Inferior parietal cortex (tissue), 1 donor: ENCODE measurements around the gene PHKB.
A peak's percentile ranks its signal among the peaks of the same experiment; 100 is the strongest.
"Not testable (repeated sequence)": the region's sequence is repeated elsewhere in the genome, so short reads cannot be mapped to it uniquely, and the experiment has no call there.

Source experiments
- DNase-seq: peaks from one replicate; pipeline ENCODE4 v3.0.0-alpha.2; 2016; ENCODE audit errors: extremely low spot score

PHKB gene

DNA sequence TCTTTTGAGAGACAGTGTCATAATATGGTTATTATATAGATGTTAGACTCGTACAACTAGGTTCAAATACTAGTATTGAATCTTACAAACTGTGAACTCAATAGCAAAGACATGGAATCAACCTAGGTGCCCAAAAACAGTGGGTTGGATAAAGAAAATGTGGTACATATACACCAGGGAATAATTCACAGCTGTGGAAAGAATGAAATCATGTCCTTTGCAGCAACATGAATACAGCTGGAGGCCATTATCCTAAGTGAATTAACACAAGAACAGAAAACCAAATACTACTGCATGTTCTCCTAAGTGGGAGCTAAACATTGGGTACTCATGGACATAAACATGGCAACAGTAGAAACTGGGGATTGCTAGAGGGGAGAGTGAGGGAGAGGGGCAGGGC lies 8.1 kb downstream of the PHKB start:
- DNase-seq, result no peak

DNA sequence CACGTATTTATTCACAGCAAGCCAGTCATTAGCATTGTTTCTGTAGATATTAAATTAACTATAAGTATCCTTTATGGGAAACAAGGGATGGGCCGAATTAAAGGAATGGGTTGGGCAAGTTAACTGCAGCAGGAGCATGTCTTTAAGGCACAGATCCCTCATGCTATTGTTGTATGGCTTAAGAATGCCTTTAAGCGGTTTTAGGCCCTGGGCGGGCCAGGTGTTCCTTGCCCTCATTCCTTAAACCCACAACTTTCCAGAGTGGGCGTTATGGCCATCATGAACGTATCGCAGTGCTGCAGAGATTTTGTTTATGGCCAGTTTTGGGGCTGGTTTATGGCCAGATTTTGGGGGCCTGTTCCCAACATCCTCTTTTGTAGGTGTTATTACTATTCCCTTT lies 9.1 kb downstream of the PHKB start:
- DNase-seq, result no peak

DNA sequence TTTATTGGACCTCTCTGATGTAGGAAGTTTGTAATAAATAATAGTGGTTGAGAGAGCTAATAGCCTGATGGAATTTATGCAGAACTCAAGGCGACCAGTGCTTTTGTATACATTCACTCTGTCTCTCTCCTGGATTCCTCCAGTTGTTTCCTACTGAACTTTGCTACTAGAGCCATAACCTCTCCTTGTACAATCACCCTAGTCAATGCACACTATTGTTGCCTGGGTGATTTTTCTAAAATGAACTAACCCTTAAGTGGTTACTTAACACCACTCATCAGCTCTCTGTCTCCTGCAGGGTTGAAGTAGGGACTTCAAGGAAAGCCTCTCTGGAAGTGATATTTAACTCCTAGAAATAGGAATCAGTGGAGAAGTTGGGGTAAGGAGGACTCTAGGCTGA lies 9.7 kb downstream of the PHKB start:
- no peak for DNase-seq

DNA sequence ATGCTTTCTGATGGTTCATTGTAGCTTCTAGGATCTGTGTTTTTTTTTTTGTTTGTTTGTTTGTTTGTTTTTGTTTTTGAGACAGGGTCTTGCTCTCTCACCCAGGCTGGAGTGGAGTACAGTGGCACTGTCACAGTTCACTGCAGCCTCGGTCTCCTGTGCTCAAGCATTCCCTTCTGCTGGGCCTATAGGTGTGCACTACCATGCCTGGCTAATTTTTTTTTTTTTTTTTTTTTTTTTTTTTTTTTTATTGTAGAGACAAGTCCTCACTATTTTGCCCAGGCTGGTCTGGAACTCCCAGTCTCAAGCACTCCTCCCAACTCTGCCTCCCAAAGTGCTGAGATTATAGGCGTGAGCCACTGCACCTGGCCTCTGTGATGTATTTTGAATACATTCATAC lies 11.9 kb downstream of the PHKB start:
- not testable (repeated sequence) for DNase-seq

DNA sequence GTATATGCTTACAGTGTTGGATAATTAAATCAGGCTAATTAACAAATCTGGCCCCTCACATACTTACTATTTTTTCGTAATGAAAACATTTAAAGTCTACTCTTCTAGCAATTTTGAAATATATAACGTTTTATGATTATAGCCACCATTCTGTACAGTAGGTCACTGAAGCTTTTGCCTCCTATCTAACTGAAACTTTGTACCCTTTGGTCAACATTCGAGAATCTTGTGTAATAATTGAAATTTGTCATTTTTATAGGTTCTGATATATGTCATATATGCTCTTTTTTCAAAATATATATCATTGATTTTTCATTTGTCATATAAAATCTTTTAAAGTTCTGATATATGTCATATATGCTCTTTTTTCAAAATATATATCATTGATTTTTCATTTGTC lies 12.7 kb downstream of the PHKB start:
- no peak for DNase-seq

DNA sequence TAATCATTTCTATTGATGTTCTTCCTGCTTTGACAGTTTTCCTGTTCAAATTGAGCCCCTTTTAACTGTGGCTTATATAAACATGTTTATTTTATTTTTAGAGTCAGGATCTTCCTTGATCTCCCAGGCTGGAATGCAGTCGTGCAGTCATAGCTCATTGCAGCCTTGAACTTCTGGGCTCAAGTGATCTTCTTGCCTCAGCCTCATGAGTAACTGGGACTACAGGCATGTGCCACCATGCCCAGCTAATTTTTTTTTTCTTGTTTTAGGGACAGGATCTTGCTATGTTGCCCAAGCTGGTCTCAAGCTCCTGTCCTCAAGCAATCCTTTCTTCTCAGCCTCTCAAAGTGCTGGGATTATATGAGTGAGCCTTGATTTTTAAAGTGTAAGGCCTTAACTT lies 14.7 kb downstream of the PHKB start:
- no peak for DNase-seq

DNA sequence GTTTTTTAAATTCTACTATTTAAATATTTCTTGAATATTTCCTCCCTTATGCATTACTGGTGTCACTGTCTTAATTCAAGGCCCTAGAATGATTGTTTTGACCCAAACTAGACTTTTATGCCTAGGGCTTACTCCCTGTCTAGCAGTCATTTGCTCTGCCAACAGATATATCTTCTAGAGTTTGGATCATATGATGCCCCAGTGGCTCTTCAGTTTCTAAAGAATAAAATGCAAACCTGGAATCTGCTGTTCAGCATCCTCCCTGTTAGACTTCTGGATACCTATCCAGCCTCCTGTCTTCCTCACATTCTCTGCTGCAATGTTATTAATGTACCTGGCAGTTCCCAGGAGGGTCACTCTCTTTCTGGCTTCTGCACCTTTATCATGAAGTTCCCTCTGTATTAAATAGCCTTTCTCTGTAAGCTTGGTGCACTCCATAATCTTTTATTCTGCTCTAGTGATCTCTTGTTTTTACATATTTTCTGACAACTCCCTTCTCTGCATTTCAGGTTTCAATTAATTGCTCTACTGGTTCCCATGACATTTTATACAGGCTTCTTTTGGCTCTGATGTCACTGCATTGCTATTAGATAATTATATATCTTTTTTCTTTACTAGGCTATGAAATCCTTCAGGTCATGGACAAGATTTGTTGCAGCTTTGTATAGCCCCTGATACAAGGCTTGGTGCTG lies 15.7 kb downstream of the PHKB start:
- no peak for DNase-seq

DNA sequence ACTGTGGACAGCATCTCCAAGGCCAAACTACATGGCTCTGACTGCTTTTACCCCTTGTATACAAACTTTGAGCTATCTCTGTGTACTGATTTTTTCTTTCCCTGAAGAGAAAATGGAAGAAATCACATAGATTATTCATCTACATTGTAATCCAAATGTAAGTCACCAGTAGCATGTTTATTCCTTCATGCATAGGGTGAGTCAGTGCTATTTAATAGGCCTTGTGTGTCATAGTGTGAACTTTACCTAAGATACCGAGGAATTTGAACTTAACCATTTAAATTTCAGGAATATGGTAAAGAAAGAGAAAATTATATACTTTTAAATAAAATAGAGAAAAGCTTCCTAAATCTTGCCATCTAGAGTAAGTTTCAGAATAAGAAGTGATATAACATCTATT lies 16.5 kb downstream of the PHKB start:
- DNase-seq, result no peak

DNA sequence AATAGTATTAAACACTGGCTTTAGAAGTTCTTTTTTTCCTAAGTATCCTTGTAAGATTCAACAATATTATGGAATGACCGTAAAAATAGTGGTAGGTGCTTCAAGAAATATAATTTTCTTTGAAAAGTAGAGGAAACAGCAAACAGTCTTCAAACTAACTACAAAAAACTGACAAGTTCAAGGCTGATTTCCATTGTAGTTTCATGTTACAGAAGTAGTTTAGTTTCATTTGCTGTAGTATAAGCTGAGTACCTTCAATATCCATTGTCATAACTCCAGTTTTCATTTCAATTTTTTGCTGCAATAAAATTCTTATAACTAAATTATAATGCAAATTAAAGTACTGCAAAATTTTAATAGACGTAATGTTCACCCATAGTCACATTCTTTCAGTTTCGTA lies 19.3 kb downstream of the PHKB start:
- DNase-seq, result no peak

DNA sequence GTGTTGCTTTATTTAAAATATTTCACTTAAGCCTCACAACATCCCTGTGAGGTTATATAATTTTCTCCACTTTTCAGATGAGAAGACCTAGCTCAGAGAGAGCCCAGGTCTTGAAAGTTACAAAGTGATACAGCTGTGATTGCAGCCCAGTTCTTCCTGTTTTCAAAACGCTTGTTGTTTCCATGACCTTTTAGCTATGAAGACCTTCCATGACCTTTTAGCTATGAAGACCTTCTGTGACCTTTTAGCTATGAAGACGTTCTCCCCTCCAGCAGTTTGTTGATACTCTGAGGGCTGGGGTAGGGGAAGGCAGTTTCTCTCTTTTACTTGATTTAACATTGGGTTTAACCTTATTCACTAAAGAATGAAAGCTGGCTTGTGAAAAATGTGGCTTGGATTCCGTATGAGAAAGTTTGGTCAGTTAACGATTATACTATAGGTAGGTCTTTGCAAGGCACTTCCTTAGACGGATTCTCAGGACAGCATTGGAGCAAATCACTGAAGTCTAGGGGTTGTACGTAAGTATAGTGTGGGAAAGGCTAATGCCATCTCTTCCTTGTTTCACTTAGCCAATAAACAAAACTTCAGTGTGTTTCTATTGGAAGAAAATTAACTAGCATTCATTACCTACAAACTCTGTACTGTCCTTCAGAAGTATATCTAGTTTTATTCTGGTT lies 20.7 kb downstream of the PHKB start:
- DNase-seq, result no peak

DNA sequence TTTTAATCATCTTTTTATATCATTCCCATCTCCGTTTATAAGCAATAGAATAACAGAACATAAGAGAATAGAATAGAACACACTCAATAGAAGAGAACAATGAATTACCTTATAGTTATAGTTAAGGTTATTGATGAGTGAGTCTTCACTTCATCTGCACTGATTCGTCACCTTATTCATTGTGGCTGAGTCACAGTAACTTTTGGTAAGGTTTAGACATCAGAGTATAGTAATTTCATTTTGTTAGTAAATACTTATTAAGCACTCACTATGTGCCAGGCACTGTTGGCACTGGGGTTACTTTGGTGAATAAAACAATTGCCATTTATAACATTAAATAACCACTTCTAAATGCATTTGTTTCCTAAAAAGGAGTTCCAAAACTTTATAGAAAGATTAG lies 22.5 kb downstream of the PHKB start:
- DNase-seq, result no peak

DNA sequence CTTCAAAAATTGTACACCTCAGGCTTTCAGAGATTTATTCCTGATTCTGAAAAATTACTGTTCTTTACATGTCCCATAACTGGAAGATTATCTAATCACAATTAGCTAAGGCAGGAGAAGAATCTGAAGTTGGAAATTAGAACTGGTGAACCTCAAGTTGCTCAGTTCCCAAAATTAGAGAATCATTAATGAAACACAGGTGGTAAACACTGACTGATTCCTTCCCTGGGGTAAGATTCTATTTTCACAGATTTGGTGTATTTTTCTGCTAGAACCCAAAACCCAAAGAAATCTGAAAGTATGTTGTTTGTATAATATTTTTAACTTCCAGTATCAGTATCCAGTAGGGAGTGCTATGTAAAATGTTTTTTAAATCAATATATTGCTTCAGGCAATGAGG lies 25.7 kb downstream of the PHKB start:
- no peak for DNase-seq

DNA sequence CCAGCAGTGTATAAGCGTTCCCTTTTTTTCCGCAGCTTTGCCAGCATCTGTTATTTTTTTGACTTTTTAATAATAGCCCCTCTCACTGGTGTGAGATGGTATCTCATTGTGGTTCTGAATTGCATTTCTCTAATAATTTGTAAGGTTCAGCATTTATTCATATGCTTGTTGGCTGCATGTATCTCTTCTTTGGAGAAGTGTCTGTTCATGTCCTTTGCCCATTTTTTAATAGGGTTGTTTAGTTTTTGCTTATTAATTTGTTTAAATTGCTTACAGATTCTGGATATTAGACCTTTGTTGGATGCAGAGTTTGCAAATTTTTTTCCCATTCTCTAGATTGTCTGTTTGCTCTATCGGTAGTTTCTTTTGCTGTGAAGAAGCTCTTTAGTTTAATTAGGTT lies 26.9 kb downstream of the PHKB start:
- DNase-seq, result no peak

DNA sequence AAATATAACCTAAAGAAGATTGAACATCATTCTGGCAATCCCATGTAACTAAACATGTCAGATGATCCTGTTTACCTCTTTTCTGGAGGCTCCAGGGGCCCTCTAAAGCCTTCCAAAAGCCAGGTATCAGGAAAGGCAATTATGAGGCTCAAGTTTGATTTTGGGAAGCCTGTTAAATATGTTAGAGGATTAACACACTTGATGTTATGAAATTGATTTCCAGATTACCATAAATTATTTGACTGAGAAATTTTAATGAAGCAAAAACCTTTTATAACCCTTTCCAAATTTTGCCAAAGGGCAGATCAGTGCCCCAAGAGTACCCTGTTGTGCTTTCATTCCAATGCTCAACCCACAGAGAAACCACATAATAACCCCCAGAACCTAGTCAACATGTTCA lies 29.3 kb downstream of the PHKB start:
- DNase-seq, result no peak

DNA sequence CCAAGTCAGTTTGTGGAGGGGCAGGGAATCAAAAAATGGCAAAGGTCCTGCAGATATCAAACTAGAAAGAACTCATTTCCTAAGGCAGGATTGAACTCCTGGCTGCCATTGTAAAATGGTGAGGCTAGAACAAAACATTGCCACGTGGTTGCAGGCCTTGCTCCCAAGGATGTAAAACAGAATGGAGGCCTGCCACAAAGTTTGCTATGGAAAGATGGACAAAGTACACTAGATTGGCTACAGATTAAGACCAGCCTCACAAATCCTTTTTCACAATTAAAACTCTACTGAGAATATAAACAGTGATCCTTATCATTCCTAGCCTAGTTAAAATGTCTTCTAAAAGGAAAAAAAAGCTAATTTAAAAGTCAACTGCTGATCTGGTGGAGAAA lies 30.9 kb downstream of the PHKB start:
- no peak for DNase-seq

DNA sequence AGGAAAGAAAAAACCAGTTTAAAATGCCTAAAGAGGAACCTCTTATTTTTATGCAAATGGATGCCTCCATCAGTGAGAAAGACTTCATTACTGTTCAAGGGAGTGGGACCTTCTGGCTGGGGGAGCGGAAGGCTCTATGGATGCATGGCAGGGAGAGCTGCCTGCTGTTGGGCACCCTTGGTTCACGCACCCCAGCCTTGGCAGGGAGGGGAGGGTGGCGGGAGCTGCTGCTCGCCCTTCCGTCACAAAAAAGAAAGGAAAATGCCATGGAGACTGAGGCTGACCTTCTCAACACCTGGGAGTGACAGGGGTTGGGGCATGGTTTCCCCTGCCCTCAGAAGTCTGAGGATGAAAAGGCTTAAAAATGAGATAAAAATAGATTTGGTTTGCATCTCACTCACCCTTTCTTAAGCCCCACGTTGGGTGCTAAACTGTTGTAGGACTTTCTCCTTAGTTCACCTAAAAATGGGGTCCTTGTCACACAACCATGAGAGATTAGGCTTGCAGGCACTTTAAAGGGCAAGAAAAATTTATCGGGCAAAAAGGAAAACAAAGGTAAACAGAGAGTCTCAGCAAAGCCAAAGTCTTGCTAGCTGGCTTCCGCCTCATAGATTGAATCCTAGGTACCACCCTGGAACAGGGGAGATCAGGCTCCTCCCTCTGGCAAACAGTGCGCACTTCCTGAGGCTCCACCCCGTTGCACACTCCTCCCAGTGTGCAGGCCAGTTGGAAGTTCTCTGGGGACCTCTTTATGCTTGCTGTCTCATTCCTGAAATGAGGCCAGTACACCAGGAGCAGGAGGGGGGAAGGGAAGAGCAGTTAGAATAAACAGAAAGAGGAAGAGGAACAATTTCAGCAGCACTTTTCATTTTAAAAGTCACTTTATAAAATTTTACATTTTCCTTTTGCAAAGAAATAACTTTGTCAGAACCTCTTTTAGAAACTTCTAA lies 31.6 kb downstream of the PHKB start:
- peak; percentile 47 for DNase-seq

DNA sequence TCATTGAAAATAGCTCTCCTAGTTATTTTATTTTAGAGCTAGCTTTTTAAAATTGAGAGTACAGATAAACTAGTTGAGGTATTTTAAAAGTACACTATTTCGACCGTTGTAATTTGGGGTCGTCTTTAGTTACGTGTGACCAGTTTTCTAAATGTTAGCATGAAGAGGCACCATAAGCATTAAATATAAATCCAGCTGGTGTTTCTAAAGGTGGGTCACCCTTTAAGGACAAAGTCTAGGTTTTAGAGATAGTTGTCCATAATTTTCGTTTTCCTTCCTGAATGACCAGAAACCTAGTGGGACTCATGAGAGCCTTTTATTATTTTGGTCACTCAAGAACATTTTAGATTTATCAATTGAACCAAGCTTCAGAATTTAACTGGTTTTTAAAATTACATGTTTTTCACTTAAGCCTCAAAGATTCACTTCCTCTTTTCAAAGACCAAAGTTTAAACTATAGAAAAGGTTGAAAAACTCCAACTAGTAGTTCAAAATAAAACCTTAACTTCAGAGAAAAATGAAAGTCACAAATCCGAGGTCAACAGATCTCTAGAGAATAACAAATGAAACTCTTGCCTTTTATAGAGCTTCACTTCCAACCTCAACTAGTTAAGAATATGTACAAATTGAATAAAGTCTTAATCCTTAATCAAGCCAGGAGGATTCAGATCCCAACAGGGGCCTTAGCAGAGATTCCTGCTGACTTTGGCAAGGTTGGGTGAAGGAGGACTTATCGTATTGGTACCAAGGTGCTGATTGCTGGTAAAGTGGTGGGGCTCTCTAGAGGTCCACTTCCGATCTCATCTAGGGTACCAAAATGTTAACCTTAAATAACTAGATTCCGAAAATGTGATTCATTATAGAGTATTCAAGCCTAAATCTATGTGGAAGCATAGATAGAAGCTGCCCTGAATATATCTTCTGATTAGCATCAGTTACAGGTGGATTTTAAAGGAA lies 32.5 kb downstream of the PHKB start:
- no peak for DNase-seq

DNA sequence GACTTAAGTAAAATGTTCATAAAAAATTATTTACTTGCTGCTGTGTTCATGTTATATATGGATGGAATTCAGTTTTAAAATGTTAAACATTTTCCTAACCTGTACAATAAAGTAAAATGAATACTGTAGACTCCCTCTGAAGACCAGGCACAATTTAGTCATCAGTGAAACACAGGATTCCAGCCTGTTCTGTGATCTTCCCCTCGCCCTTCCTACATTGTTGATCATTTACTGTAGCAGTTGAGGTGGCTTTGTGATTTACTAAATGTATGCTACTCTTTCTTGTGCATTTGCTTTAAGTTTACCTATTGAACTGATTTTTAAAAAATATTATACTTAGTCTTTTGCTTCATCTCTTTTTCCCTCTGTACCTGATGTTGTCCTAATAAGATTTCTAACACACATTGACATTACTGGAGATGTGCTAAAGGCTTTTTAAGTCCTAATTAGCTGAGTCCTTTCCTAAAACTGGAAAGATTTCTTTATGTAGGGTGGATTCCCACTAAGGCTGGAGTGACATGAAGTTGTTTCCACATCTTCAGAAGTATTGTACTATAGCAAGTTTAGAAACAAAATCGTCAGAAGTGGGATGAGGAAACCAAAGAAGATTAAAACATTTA lies 38.1 kb downstream of the PHKB start:
- no peak for DNase-seq

DNA sequence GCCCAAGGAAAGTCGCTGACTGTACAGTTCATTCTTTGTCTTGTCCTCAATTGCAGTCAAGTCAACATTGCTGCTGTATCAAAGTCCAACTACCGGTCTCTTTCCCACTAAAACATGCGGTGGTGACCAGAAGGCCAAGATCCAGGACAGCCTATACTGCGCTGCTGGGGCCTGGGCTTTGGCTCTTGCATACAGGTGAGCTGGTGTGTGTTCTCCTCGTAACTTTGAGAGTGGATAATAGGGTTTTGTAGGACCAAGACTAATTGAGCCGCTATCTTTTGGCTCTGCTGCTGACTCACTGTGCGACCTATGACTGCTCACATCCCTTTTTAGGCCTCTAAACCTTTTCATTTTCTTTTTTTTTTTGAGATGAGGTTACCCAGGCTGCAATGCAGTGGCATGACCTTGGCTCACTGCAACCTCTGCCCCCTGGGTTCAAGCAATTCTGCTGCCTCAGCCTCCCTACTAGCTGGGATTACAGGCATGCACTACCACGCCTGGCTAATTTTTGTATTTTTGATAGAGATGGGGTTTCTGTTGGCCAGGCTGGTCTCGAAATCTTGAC lies 38.7 kb downstream of the PHKB start:
- no peak for DNase-seq

DNA sequence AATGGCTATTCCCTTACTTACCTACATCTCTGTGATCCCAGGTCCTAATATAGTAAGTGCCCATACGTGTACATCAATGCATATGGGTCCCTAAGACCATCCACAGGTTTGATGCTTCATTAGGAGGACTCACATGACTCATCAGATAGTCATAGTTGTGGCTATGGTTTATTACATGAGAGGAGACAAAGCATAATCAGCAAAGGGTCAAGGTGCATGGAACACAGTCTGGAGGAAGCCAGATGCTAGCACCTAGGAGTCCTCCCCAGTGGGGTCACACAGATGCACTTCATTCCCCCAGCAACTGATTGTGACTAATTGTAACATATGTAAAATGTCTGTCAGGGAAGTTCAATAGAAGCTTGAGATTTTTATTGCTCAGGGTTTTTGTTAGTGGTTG lies 42.8 kb downstream of the PHKB start:
- no peak for DNase-seq

DNA sequence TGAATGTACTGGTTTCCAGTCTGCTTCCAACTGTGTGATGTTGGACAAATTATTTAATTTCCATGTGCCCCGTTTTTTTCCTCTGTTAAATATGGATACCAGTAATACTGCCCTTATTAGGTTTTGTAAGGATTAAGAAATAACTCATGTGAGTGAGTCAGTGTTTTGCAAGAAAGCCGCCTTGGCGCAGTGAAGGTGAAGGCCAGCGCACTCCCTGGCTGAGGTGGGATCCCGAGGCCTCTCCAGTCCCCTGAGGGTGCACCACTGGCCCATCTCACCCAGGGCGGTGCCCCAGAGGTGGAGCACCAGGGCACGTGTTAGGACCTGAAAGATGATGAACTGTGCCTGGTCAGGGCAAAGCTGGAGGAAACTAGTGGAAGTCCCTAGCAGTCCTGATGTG lies 43.5 kb downstream of the PHKB start:
- no peak for DNase-seq
